ENCODE results near the gene ZMYND10.

- TF ChIP-seq GMEB1 (CRISPR knock-in tag; IDR thresholded peaks at IDR 0.05) (no peak), SREBF2 (CRISPR knock-in tag; IDR thresholded peaks at IDR 0.05) (no peak), ZNF717 (CRISPR knock-in tag; IDR thresholded peaks at IDR 0.05) (no peak), XRCC5 (IDR thresholded peaks at IDR 0.05; ENCODE audit: low read depth, low read length) (no peak), KDM5B (IDR thresholded peaks at IDR 0.05; ENCODE audit: insufficient replicate concordance, low read depth, low read length) (no peak), CTCF (IDR thresholded peaks at IDR 0.05 in 2 of 3, conservative IDR thresholded peaks at IDR 0.05 in 1 of 3; ENCODE audit: insufficient read depth in 2 of 3, low read depth in 1 of 3, low read length in 3 of 3) (no peak; a peak in 1 of 6 replicates), SMAD4 (CRISPR knock-in tag; conservative IDR thresholded peaks at IDR 0.05) (no peak)
Measured at GRCh38 chr3:50316657-50317242, 28.8 kb downstream of the ZMYND10 start.

Measured in K562 (cell line).